ENCODE results near the gene VPS52.
"Not testable (repeated sequence)": the region's sequence is repeated elsewhere in the genome, so short reads cannot be mapped to it uniquely, and the experiment has no call there.

VPS52 gene

DNA sequence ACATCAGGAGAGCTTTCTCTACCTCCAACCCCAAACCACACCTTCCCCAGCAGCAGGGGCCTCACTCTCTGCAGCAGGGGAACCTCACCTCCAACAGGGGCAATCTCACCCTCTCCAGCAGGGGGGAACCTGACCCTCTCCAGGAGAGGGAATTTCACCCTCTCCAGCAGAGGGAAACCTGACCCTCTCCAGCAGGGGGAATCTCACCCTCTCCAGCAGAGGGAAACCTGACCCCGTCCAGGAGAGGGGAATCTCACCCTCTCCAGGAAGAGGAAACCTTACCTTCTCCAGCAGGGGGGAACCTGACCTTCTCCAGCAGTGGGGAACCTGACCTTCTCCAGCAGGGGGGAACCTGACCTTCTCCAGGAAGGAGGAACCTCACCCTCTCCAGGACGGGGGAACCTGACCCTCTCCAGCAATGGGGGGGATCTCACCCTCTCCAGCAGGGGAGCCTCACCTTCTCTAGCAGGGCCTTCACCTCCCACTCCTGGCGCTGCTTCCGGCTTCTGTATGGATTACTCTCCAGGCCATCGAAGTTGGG lies 8.4 kb upstream of the VPS52 start:
- DNase-seq (ENCODE audit: low read depth, low spot score), result no peak

DNA sequence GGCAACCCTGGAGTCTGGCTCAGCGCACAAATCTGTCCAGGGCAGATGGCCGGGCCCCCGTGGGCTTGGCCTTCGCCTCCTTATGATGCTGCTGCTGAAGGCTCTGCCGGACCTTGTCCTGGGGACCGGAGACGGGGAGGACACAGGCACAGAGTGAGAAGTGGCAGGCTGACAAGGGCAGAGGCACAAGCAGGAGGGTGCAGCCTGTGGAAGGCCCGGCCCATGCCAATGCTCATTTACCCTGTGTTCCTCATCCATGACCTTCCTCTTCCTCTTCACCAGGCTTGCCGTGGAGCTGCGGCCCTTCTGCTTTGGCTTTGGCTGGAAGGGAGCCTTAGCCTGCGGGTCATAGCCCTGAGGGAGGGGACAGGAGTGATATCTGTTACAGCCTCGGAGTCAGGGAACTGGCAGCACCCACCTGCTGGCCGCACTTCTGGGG lies 7.6 kb upstream of the VPS52 start:
- DNase-seq (ENCODE audit: low read depth, low spot score), result no peak

DNA sequence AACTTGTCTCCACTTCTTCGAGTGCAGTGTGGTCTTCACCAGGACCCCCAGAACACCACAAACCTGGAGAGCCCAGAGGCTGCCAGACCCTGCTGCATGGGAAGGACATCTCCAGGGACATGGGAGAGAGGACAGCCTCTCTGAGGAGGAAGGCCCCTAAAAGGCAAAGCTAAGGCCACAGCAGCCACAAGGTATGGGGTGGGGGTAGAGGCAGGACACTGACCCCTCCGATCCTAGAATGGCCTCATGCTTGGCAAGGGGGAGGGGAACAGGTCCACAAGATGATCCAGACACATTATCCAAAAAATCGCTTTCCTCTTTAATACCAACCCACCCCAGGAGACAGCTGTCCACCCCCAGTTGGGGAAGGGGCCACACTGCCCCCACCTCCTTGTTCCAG lies 7.1 kb upstream of the VPS52 start:
- DNase-seq (ENCODE audit: low read depth, low spot score), result no peak

DNA sequence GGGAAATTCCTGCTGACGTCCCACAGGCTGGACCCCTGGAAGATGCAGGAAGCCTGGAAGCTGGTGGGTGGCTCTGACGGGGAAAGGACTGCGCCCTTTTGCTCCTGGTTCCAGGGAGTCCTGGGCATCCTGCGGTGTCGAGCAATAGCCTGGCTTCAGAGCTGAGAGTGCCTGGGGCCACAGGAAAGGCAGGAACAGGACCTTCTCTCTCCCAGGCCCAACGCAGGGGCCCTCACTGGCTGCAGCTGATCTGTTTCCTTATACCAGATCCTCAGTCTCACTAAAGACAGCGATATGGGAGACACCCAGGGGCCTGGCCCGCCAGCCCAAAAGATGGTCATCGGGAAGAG lies 6.7 kb upstream of the VPS52 start:
- no peak for DNase-seq (ENCODE audit: low read depth, low spot score)

DNA sequence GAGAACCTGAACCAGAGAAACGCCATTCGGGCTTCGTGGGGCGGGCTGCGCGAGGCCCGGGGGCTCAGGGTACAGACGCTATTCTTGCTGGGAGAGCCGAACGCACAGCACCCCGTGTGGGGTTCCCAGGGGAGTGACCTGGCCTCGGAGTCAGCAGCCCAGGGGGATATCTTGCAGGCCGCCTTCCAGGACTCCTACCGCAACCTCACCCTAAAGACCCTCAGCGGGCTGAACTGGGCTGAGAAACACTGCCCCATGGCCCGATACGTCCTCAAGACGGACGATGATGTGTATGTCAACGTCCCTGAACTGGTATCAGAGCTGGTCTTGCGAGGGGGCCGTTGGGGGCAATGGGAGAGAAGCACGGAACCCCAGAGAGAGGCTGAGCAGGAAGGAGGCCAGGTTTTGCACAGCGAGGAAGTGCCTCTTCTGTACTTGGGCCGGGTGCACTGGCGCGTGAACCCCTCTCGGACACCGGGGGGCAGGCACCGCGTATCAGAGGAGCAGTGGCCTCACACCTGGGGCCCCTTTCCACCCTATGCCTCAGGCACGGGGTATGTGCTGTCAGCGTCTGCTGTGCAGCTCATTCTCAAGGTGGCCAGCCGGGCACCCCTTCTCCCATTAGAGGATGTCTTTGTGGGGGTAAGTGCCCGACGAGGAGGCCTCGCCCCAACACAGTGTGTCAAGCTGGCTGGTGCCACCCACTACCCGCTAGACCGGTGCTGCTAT lies 6.2 kb upstream of the VPS52 start:
- no peak for DNase-seq (ENCODE audit: low read depth, low spot score)

DNA sequence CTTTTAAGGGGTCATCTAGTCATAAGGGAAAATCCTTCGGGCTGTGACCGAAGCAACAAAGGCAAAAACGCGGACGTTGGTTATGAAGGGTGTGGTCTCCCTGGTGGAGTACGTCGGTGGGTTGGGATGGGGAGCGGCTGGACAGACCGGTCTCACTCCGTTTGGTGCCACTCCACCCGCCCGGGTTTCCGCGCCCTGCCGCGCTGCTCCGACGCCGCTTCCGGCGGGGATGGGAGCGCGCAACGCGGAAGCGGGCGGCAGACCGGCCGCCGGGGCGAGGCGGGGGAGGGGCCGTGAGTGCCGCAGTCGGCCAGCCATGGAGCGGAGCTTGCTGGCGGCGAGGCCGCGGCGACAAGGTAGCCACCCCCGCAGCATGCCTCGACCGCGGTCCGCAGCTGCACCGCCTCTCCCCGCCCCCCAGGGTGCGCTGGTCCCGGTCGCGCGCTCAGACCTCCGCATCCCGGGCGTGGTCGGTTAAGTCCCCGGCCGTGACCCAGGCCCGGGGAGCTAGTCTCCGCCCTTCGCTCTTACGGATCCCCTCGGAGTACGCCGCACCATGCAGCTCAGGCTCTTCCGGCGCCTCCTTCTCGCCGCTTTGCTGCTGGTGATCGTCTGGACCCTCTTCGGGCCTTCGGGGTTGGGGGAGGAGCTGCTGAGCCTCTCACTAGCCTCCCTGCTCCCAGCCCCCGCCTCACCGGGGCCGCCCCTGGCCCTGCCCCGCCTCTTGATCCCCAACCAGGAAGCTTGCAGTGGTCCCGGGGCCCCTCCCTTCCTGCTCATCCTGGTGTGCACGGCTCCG lies 5.4 kb upstream of the VPS52 start, which contains the start of gene B3GALT4:
TSS of gene B3GALT4 (plus strand) at position 260 of the 799 bp plus-strand sequence. CDS start at position 557, 297 bp downstream.
- peak; percentile 39 for DNase-seq (ENCODE audit: low read depth, low spot score)

DNA sequence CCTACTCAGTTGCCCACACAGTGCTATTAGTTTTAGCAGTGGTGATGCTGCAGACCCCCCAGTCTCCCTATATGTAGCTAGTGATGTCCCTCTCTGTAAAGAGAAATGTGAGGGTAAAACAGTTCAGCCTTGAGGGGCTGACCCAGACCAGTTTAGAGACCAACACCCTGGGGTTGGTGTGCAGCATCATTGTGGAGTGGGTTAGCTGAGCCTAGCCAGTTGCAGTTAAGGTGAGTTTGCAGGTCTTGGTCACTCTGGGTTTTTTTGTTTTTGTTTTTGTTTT lies 4.8 kb upstream of the VPS52 start:
- DNase-seq (ENCODE audit: low read depth, low spot score), result no peak

DNA sequence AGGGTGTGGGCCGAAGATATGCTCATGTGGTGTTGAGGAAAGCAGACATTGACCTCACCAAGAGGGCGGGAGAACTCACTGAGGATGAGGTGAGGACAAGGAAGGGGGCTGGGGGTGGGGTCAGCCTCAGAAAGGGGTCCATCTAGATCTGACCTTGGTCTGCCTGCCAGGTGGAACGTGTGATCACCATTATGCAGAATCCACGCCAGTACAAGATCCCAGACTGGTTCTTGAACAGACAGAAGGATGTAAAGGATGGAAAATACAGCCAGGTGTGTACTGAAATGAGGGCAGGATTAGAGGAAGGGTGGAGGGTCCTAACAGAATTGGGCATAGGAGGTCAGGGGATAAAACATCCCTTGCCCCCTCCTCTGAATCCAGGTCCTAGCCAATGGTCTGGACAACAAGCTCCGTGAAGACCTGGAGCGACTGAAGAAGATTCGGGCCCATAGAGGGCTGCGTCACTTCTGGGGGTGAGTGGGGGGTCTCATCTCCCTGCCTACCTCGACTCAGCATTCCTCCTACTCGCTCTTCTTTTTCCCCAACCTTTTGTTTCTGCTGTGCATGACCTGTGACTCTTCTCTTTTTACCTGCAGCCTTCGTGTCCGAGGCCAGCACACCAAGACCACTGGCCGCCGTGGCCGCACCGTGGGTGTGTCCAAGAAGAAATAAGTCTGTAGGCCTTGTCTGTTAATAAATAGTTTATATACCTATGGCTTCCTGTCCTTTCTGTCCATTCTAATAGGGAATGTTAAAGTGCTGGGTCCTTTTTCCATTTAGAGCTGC lies 4.3 kb upstream of the VPS52 start:
- not testable (repeated sequence) for DNase-seq (ENCODE audit: low read depth, low spot score)

DNA sequence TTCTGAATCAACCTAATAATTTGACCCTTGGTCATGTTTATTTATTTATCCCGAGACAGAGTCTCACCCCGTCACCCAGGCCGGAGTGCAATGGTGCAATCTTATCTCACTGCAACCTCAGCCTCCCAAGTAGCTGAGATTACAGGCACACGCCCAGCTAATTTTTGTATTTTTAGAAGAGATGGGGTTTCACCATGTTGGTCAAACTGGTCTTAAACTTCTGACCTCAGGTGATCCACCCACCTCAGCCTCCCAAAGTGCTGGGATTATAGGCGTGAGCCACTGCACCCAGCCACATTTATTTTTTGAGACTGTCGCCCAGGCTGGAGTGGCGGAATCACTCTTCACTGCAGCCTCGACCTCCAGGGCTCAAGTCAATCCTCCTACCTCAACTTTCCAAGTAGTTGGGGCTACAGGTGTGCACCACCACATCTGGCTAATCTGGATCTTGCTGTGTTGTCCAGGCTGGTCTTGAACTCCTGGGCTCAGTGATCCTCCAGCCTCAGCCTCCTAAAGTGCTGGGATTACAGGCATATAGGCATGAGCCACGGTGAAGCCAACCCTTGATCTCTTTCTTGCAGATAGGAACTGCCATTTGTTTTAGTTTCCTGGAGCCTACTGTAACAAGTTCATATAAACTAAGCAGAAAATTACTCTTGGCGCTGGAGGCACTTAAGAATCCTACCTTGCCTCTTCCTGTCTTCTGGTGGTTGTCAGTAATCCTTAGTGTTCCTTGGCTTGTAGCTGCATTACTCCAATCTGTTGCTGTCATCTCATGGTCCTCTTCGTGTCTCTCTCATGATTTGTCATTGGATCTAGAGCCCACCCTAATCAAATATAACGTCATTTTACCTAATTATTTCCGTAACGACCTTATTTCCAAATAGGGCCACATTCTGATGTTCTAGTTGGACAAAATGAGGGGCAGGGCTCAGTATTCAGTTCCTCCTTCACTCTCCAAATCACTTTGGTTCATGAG lies 2.5 kb upstream of the VPS52 start:
- no peak for DNase-seq (ENCODE audit: low read depth, low spot score)

DNA sequence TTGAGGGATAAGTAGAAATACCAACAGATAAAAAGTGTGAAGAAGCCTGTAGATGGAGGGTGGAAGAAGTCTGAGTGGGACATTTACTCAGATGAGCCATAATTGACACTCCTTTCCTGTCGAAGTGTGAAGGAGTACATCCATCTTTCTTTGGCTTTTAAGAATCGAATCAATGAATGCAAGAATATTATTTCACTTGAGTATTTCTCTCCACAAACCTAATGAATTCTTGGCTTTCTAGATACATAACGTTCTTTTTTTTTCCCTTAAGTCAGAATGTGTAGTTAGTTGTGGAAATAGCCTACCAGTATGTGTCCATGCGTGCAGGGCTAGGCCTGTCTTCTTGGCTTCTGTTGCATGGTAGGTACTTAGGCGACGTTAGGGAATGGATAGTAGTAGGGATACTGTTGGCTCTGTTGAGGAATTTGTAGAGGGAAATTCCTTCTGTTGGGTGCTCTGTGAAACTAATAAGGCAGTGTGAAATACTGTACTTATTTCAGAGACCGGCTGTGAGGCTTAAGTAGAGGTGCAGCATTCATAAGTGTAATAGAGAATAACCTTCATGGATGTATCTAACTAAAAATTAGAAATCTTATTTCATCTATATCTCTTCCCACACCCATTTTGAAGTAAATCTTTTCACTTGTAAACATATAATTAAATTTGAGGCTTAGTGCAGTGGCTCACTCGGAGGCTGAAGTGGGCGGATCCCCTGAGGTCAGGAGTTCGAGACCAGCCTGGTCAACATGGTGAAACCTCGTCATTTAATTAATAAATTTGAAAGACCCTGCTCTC lies 1.6 kb upstream of the VPS52 start:
- DNase-seq (ENCODE audit: low read depth, low spot score), result no peak

DNA sequence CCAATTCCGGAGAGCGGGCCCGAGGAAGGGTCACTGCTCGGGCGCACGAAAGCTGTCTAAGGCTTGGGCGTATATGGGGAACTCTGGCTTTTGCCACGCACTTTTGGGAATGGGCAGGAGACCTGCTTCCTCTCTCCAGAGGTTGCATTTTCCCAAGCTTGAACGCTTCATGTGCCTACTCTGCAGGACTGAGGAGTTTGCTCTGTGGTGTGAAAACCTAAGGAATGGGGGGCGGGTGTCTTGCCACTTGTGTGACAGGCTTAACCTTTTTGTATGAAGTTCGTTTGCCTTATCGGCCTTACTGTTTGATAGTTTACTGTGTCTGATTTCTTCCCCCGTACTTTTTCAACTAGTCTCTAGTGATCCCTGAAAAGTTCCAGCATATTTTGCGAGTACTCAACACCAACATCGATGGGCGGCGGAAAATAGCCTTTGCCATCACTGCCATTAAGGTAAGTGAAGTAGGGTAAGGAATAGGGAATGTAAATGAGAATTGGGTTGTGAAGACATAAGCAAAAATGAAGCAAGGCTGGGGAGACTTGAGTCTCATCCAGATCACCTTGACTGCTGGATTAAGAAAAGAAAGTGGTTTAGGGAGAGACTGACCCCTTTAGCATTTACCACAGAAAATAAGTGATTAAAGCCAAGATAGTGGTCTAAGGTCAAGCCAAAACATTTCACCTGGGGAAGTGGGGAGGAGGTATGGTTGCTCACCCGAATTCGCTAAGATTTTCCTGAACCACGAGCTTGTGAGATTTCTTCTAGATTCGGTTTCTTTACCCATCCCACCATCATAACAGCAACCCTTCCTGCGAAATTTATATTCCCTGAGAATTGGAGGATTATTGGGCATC lies 826 bp upstream of the VPS52 start:
- DNase-seq (ENCODE audit: low read depth, low spot score), result no peak

DNA sequence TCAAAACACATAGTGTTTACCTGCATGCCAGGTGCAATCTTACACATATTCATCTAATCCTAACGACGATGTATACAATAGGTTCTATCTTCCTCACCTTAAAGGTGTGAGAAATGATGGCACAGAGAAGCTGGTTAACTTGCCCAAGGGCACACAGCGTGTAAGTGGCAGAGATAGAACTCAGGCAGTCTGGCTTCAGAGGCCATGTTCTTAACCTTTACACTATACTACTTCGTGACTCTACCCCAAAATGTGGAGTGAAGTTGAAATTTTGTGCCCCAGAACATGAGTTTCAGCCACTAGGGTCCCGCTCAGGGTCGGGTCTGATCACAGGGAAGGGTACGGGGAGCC lies 584 bp downstream of the VPS52 start:
- DNase-seq (ENCODE audit: low read depth, low spot score), result no peak

DNA sequence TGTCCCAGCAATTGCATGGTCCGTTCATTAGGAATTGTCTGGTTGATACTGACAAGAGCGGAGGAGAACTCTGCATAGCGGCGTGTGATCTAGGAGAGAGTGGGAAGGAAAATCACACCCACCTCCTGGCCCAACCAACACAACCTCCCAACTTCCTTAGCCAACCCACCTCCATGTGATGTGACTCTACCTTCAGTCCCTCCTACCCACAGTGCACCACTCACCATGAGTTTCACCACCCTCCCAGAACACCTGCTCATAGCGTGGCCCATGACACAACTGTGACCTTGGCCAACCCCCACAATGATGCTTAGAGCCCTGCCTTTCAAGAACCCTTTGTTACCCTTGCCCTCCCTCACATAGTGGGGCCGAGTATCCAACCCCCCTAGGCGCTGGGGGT lies 7.7 kb downstream of the VPS52 start:
- DNase-seq (ENCODE audit: low read depth, low spot score), result no peak

DNA sequence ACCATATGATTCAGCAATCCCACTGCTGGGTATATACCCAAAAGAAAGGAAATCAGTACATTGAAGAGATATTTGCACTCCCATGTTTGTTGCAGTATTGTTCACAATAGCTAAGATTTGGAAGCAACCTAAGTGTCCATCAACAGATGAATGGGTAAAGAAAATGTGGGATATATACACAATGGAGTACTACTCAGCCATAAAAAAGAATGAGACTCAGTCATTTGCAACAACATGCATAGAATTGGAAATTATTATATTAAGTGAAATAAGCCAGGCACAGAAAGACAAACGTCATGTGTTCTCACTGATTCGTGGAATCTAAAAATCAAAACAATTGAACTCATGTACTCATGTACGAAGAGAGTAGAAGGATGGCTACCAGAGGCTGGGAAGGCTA lies 9.2 kb downstream of the VPS52 start:
- DNase-seq (ENCODE audit: low read depth, low spot score), result not testable (repeated sequence)

DNA sequence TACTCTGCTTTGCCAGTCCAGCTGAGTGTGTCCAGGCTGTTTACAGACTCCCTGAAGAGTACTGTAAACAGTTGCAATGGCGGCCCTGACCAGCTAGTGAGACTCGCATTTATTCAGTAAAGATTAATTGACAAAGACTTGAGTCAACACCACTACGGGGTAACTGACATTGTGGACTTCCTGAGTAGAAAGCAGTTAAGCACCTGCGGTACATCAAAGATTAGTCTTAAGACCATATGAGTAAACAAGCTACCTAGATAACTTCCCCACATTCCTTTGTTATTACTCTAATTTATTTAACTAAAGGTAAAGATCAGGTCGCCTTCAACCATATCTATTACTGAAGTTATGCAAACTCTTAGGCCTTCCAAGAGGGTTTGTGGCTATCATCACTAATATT lies 12.6 kb downstream of the VPS52 start:
- no peak for DNase-seq (ENCODE audit: low read depth, low spot score)

DNA sequence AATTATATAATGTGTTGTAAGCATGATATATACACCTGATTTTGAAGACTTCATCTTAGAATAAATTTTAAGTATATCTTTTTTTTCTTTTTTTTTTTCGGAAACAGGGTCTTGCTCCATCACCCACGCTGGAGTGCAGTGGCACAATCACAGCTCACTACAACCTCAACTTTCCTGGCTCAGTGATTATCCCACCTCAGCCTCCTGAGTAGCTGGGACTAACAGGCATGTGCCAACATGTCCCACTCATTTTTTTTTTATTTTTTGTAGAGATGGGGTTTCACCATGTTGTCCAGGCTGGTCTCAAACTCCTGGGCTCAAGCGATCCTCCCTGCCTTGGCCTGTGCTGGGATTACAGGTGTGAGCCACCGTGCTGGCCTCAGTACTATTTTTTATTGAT lies 17.1 kb downstream of the VPS52 start:
- no peak for DNase-seq (ENCODE audit: low read depth, low spot score)

DNA sequence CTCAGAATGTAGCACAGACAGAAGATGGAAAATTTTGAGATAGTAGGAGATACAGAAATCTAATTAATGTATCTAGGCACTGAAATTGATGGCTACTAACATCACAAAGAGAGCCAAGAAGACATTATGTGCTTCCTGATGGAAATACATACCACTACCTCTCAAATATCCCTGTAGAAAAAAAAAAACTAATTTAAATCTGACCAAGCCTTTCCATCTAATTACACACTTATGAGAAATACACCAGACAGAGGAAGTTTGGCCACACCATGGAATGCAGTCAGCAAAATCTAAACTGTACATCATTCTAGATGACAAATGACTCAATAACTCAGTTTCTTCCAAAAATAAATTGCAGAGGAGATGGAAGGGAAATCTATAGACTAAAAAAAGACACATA lies 18.9 kb downstream of the VPS52 start:
- DNase-seq (ENCODE audit: low read depth, low spot score), result no peak

DNA sequence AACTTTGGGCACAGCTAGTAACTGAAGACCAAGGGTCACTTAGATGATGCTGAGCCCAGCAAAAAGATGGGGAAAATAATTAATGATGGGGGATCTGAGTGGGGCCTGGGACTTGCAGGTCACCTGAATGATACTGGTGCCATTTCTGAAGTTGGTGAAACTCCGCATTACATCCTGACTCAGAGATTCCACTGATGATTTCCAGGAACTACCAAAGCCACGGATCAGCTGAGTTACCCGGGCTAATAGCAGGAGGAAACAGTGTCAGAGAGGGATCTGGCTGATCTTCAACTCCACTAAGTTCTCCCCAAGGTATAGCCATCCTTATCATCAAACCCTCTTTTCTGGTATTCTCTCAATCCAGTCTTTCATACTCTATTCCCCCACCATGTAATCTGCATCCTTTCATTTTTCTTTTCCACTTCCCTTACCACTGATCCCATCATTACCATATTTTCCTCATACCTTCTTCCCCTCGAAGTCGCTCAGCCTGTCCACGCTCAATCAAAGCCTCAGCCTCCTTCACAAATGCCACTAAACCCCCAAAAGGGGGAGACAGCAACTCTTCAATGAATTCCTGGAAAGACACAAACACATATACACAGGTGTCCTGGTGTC lies 20.2 kb downstream of the VPS52 start:
- no peak for DNase-seq (ENCODE audit: low read depth, low spot score)

DNA sequence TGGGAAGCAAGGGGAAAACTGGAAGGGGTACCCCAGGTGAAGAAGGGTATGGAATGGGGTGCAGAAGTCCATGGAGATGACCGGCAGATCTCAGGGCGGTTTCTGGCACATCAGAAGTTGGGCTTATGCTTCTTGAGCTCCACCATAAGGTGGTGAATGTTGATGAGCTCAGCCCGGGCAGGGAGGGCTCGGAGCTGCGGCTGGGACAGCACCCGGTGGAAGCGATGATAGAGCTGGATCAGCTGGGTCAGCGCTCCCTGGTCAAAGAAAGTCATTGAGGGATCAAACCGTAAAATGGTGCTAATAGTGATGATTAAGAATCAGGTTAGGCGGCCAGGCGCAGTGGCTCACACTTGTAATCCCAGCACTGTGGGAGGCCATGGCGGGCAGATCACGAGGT lies 20.9 kb downstream of the VPS52 start:
- DNase-seq (ENCODE audit: low read depth, low spot score), result no peak
